Measurements from ENCODE around the gene CENPT.
"Not testable (repeated sequence)": the region's sequence is repeated elsewhere in the genome, so short reads cannot be mapped to it uniquely, and the experiment has no call there.

CENPT gene

DNA sequence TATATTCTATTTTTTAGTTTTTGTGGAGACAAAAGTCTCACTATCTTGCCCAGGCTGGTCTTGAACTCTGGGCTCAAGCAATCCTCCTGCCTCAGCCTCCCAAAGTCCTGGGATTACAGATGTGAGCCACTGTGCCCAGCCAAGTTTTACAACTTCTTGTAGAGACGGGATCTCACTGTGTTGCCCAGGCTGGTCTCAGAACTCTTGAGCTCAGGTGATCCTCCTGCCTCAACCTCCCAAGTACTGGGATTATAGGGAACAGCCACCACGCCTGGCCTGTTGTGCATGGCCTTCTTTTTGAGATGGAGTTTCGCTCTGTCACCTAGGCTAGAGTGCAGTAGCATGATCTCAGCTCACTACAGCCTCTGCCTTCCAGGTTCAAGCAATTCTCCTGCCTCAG lies 6.2 kb upstream of the CENPT start:
- peaks cover 55% of the 10 kb centered on the region for H3K4me1 Mint-ChIP-seq (ENCODE audit: low read depth)
- no peak overlapping the region for H3K27ac Mint-ChIP-seq
- intact Hi-C loops (cut with micrococcal nuclease) = no loop called here
- H3K4me3 Mint-ChIP-seq = no peak overlapping the region
- H3K36me3 Mint-ChIP-seq (ENCODE audit: low read depth) = peaks cover 36% of the 10 kb centered on the region
- no peaks in the 10 kb centered on the region for H3K9me3 Mint-ChIP-seq
- no peaks in the 10 kb centered on the region for H3K27me3 Mint-ChIP-seq

DNA sequence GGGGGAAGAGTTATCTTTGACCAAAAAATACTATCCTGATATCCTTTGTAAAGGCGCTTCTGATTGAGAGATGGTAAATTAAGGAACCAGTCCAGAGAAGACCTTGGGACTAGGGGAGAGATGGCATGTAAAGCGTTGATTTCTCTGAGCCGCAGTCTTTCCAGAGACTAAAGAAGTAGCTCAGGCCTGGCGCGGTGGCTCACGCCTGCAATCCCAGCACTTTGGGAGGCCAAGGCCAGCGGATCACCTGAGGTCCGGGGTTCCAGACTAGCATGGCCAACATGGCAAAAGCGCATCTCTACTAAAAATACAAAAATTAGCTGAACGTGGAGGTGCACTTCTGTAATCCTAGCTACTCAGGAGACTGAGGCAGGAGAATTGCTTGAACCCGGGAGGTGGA lies 625 bp upstream of the CENPT start:
- Mint-ChIP-seq H3K27ac (peak overlapping the region; percentile 88), H3K9me3 (no peaks in the 10 kb centered on the region), H3K4me3 (peak overlapping the region; percentile 84), H3K4me1 (ENCODE audit: low read depth) (peaks cover 54% of the 10 kb centered on the region), H3K36me3 (ENCODE audit: low read depth) (peaks cover 29% of the 10 kb centered on the region), H3K27me3 (no peaks in the 10 kb centered on the region)
- intact Hi-C loops (cut with micrococcal nuclease) = no loop called here

GRCh38 chr16:67846320-67847063 lies 1.0 kb downstream of the CENPT start, which contains the start of gene NUTF2:
Gene NUTF2 (plus strand): TSS chr16:67846933. CDS start chr16:67865131, 18,198 bp downstream.
- H3K27ac Mint-ChIP-seq = peak within 1 kb of the TSS; percentile 88
- H3K4me3 Mint-ChIP-seq = peak within 1 kb of the TSS; percentile 84
- intact Hi-C loops (cut with micrococcal nuclease) = loop anchor here (1.0 to 2.0 kb wide), 2 partner anchors 26 to 40 kb away; partner anchors contain the start of genes EDC4, RANBP10 and TSNAXIP1
- peaks cover 61% of the 10 kb centered on the region for H3K4me1 Mint-ChIP-seq (ENCODE audit: low read depth)
- peaks cover 36% of the 10 kb centered on the region for H3K36me3 Mint-ChIP-seq (ENCODE audit: low read depth)
- H3K9me3 Mint-ChIP-seq = no peaks in the 10 kb centered on the region
- no peaks in the 10 kb centered on the region for H3K27me3 Mint-ChIP-seq

- H3K9me3 Mint-ChIP-seq = no peaks in the 10 kb centered on the region
- H3K27ac Mint-ChIP-seq = peak overlapping the region; percentile 88
- no peaks in the 10 kb centered on the region for H3K27me3 Mint-ChIP-seq
- peaks cover 61% of the 10 kb centered on the region for H3K4me1 Mint-ChIP-seq (ENCODE audit: low read depth)
- H3K36me3 Mint-ChIP-seq (ENCODE audit: low read depth) = peaks cover 36% of the 10 kb centered on the region
- peak overlapping the region; percentile 84 for H3K4me3 Mint-ChIP-seq
- intact Hi-C loops (cut with micrococcal nuclease) = loop anchor here (1.0 to 2.0 kb wide), 2 partner anchors 27 to 40 kb away; partner anchors contain the start of genes EDC4, RANBP10 and TSNAXIP1
Measured at GRCh38 chr16:67846063-67846319, 1.5 kb downstream of the CENPT start.

GRCh38 chr16:67845291-67846062 lies 2.0 kb downstream of the CENPT start:
- H3K4me3 Mint-ChIP-seq = peak overlapping the region; percentile 84
- peaks cover 33% of the 10 kb centered on the region for H3K36me3 Mint-ChIP-seq (ENCODE audit: low read depth)
- peak overlapping the region; percentile 88 for H3K27ac Mint-ChIP-seq
- H3K27me3 Mint-ChIP-seq = no peaks in the 10 kb centered on the region
- peaks cover 59% of the 10 kb centered on the region for H3K4me1 Mint-ChIP-seq (ENCODE audit: low read depth)
- no peaks in the 10 kb centered on the region for H3K9me3 Mint-ChIP-seq
- intact Hi-C loops (cut with micrococcal nuclease) = loop anchor here (1.0 to 2.0 kb wide), 2 partner anchors 27 to 39 kb away; partner anchors contain the start of genes EDC4, RANBP10 and TSNAXIP1

DNA sequence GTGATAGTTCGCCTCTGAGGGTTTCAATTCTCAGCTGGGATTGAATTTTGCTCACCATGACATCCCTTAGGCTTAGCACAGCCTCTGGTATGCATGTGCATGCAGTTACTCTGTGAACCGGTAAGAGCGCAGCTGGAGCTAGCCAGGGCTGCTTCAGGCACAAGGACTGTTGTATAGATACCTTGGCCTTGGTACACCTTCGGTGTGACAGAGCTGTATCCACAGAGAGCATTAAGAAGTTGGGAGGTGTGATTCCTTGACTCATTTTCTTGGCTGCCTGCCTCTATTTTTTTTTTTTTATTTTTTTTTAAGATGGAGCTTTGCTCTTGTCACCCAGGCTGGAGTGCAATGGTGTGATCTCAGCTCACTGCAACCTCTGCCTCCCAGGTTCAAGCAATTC lies 3.0 kb downstream of the CENPT start:
- no peaks in the 10 kb centered on the region for H3K9me3 Mint-ChIP-seq
- intact Hi-C loops (cut with micrococcal nuclease) = no loop called here
- no peak overlapping the region for H3K27ac Mint-ChIP-seq
- H3K4me3 Mint-ChIP-seq = no peak overlapping the region
- H3K4me1 Mint-ChIP-seq (ENCODE audit: low read depth) = peaks cover 52% of the 10 kb centered on the region
- peaks cover 25% of the 10 kb centered on the region for H3K36me3 Mint-ChIP-seq (ENCODE audit: low read depth)
- H3K27me3 Mint-ChIP-seq = no peaks in the 10 kb centered on the region

GRCh38 chr16:67843343-67843765 lies 4.1 kb downstream of the CENPT start:
- peaks cover 25% of the 10 kb centered on the region for H3K36me3 Mint-ChIP-seq (ENCODE audit: low read depth)
- H3K9me3 Mint-ChIP-seq = no peaks in the 10 kb centered on the region
- peak overlapping the region; percentile 97 for H3K27ac Mint-ChIP-seq
- intact Hi-C loops (cut with micrococcal nuclease) = no loop called here
- H3K4me3 Mint-ChIP-seq = peak overlapping the region; percentile 97
- no peaks in the 10 kb centered on the region for H3K27me3 Mint-ChIP-seq
- peaks cover 46% of the 10 kb centered on the region for H3K4me1 Mint-ChIP-seq (ENCODE audit: low read depth)

GRCh38 chr16:67842509-67843342 lies 4.8 kb downstream of the CENPT start:
- Mint-ChIP-seq H3K4me3 (peak overlapping the region; percentile 97), H3K9me3 (no peaks in the 10 kb centered on the region), H3K36me3 (ENCODE audit: low read depth) (peaks cover 25% of the 10 kb centered on the region), H3K27me3 (no peaks in the 10 kb centered on the region), H3K4me1 (ENCODE audit: low read depth) (peaks cover 40% of the 10 kb centered on the region), H3K27ac (peak overlapping the region; percentile 97)
- intact Hi-C loops (cut with micrococcal nuclease) = loop anchor here (1.0 kb wide), 1 partner anchor 8 kb away; no protein-coding TSS in a partner anchor

- Mint-ChIP-seq H3K4me1 (ENCODE audit: low read depth) (peaks cover 36% of the 10 kb centered on the region), H3K36me3 (ENCODE audit: low read depth) (peaks cover 19% of the 10 kb centered on the region), H3K27me3 (no peaks in the 10 kb centered on the region), H3K9me3 (no peaks in the 10 kb centered on the region), H3K27ac (peak within 1 kb of the TSS; percentile 97), H3K4me3 (peak within 1 kb of the TSS; percentile 97)
- intact Hi-C loops (cut with micrococcal nuclease) = loop anchor here (1.0 kb wide), 1 partner anchor 8 kb away; no protein-coding TSS in a partner anchor
Measured at GRCh38 chr16:67841816-67842508, 5.5 kb downstream of the CENPT start, which contains the start of gene THAP11. Gene THAP11 (plus strand): TSS chr16:67842320. CDS start chr16:67842555, 235 bp downstream.

DNA sequence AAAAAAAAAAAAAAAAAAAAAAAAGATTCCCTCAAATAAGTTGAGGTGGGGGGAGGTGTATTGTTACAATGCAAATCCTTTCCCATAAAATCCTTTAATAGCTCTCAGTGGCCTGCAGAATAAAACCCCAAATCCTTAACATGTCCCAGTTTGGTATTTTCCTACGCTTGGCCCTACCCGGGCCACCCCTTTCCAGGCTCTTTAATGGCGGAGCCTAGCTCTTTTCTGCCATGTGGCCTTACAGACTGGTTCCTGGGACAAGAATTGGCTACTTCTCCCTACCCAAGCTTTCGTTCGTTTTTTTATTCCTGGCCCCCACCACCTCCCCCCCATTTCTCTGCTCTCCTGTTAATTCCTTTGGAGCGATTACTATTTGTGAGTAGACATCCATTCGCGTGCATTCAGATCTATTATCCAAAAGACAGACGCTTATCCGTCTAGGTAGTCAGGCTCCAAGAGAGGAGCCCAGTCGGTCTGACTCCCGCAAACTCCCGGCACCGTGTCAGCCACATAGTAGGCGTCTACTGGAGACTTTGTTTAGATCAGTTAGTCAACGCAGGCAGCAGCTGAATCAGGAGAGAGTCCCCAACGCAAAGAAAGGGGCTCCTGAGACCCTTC lies 6.2 kb downstream of the CENPT start:
- no peaks in the 10 kb centered on the region for H3K27me3 Mint-ChIP-seq
- peaks cover 36% of the 10 kb centered on the region for H3K4me1 Mint-ChIP-seq (ENCODE audit: low read depth)
- H3K9me3 Mint-ChIP-seq = no peaks in the 10 kb centered on the region
- peak overlapping the region; percentile 97 for H3K27ac Mint-ChIP-seq
- H3K4me3 Mint-ChIP-seq = peak overlapping the region; percentile 84
- H3K36me3 Mint-ChIP-seq (ENCODE audit: low read depth) = peaks cover 19% of the 10 kb centered on the region
- intact Hi-C loops (cut with micrococcal nuclease) = no loop called here

- no peak overlapping the region for H3K4me3 Mint-ChIP-seq
- H3K4me1 Mint-ChIP-seq (ENCODE audit: low read depth) = peaks cover 14% of the 10 kb centered on the region
- no peak overlapping the region for H3K27ac Mint-ChIP-seq
- peaks cover 10% of the 10 kb centered on the region for H3K36me3 Mint-ChIP-seq (ENCODE audit: low read depth)
- intact Hi-C loops (cut with micrococcal nuclease) = no loop called here
- no peaks in the 10 kb centered on the region for H3K27me3 Mint-ChIP-seq
- H3K9me3 Mint-ChIP-seq = no peaks in the 10 kb centered on the region
Measured at GRCh38 chr16:67837811-67838210, 9.7 kb downstream of the CENPT start.

- H3K4me3 Mint-ChIP-seq; intact Hi-C loops (cut with micrococcal nuclease); H3K9me3 Mint-ChIP-seq; H3K36me3 Mint-ChIP-seq (ENCODE audit: low read depth); H3K27ac Mint-ChIP-seq; H3K27me3 Mint-ChIP-seq: not testable (repeated sequence)
- peaks cover 16% of the 10 kb centered on the region for H3K4me1 Mint-ChIP-seq (ENCODE audit: low read depth)
Measured at GRCh38 chr16:67837190-67837589, 10.3 kb downstream of the CENPT start.

- Mint-ChIP-seq H3K9me3 (no peaks in the 10 kb centered on the region), H3K27ac (no peak overlapping the region), H3K4me1 (ENCODE audit: low read depth) (peaks cover 17% of the 10 kb centered on the region), H3K4me3 (no peak overlapping the region), H3K36me3 (ENCODE audit: low read depth) (peaks cover 35% of the 10 kb centered on the region), H3K27me3 (no peaks in the 10 kb centered on the region)
- intact Hi-C loops (cut with micrococcal nuclease) = loop anchor here (1.0 kb wide), 1 partner anchor 8 kb away; the partner anchor contains the start of gene THAP11
Measured at GRCh38 chr16:67834242-67834614, 13.3 kb downstream of the CENPT start.
